Measurements from ENCODE around the gene HSD17B3. TPM values are rescaled to one million over a fixed set of nuclear protein-coding genes. Genes with fewer than 3 reads are reported as not detected.

Gene HSD17B3
- total and polyA plus RNA-seq, 10 of the 15 experiments (the other 5 are each of a cell fraction or from before 2014, with no cell fraction given), result not detected

DNA sequence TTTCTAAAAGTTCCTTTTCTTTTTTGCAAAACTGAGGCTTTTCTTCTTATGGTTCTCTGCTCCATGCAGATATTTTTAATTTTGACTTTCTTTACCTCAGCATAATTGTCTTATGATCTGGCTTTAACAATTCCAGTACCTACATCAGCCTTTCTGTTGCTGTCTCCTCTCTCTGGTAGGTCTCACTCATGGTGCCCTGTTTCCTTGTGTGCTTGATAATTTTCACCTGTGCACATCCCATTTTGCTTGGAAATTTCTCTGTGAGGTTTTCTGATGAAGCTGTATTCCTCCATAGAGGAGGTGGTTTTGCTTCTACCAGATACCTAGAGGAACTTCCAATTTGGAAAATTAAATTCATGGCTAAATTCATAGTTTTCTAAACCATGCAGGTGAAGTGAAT lies 2.3 kb upstream of the HSD17B3 start:
- ChIA-PET POLR2A (no interaction called here), RAD21 (ENCODE audit: unreplicated experiment) (no interaction called here), CTCF (no interaction called here), SMC1A (ENCODE audit: uncharacterized antibody, unreplicated experiment) (interaction anchor here (1.1 kb wide), 1 partner anchor 13 kb away, joined by 3 read pairs; no protein-coding TSS in a partner anchor)
- Histone ChIP-seq H3K9ac (ENCODE audit: control insufficient read depth, insufficient read depth, low read length) (no peak overlapping the region), H3K27ac (ENCODE audit: control insufficient read depth, insufficient read depth) (no peak overlapping the region), H3K4me1 (ENCODE audit: control insufficient read depth, insufficient read depth, low read length) (no peaks in the 10 kb centered on the region), H3K9me3 (replicated peaks; ENCODE audit: control insufficient read depth, insufficient read depth, low read length) (no peaks in the 10 kb centered on the region), H3K27me3 (replicated peaks in 1 of 2; ENCODE audit: control insufficient read depth in 2 of 2, insufficient read depth in 2 of 2, low read length in 1 of 2) (no peaks in the 10 kb centered on the region; a peak in 1 of 4 replicates), H4K20me1 (ENCODE audit: control insufficient read depth, insufficient read depth) (no peaks in the 10 kb centered on the region), H2AFZ (ENCODE audit: control insufficient read depth, low read depth, low read length) (no peak overlapping the region), H3K79me2 (ENCODE audit: control insufficient read depth, insufficient read depth, low read length) (no peaks in the 10 kb centered on the region), H3K4me2 (ENCODE audit: control insufficient read depth, insufficient read depth) (no peak overlapping the region), H3K36me3 (ENCODE audit: control insufficient read depth in 2 of 2, insufficient read depth in 2 of 2, low read length in 1 of 2) (no peaks in the 10 kb centered on the region), H3K4me3 (no peak overlapping the region)
- in situ Hi-C loops (cut with MboI), result no loop called here
- DNase-seq (ENCODE audit: low read depth, low spot score) (no peak), FAIRE-seq (no peak), ATAC-seq (no peak)
- no TSS peak for BruUV-seq (replicated peaks)
- no peak for TF ChIP-seq RBBP5 (conservative IDR thresholded peaks at IDR 0.05)
- TF ChIP-seq RCOR1 (conservative IDR thresholded peaks at IDR 0.05; ENCODE audit: low read depth, low read length), result no peak
- no peak for TF ChIP-seq TCF12 (IDR thresholded peaks at IDR 0.05; ENCODE audit: low read depth, low read length)
- TF ChIP-seq, protein P1, sequence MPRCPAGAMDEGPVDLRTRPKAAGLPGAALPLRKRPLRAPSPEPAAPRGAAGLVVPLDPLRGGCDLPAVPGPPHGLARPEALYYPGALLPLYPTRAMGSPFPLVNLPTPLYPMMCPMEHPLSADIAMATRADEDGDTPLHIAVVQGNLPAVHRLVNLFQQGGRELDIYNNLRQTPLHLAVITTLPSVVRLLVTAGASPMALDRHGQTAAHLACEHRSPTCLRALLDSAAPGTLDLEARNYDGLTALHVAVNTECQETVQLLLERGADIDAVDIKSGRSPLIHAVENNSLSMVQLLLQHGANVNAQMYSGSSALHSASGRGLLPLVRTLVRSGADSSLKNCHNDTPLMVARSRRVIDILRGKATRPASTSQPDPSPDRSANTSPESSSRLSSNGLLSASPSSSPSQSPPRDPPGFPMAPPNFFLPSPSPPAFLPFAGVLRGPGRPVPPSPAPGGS (IDR thresholded peaks at IDR 0.05; ENCODE audit: borderline replicate concordance, insufficient read depth, low read depth, low read length, poor library complexity, severe bottlenecking), result no peak
- TF ChIP-seq MYC (IDR thresholded peaks at IDR 0.05; ENCODE audit: insufficient read depth, insufficient read length, insufficient replicate concordance, low read length, severe bottlenecking), result no peak
- TF ChIP-seq BACH1 (IDR thresholded peaks at IDR 0.05; ENCODE audit: borderline replicate concordance), result no peak
- TF ChIP-seq, protein P2, sequence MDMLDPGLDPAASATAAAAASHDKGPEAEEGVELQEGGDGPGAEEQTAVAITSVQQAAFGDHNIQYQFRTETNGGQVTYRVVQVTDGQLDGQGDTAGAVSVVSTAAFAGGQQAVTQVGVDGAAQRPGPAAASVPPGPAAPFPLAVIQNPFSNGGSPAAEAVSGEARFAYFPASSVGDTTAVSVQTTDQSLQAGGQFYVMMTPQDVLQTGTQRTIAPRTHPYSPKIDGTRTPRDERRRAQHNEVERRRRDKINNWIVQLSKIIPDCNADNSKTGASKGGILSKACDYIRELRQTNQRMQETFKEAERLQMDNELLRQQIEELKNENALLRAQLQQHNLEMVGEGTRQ (IDR thresholded peaks at IDR 0.05; ENCODE audit: borderline replicate concordance, low read depth, low read length), result no peak
- no peak for TF ChIP-seq ZNF217 (IDR thresholded peaks at IDR 0.05)
- TF ChIP-seq CEBPB (IDR thresholded peaks at IDR 0.05; ENCODE audit: borderline replicate concordance in 1 of 2, low read depth in 2 of 2, low read length in 2 of 2), result no peak
- TF ChIP-seq RFX5 (IDR thresholded peaks at IDR 0.05; ENCODE audit: low read depth, low read length), result no peak
- no peak for TF ChIP-seq SIX5 (IDR thresholded peaks at IDR 0.05; ENCODE audit: low read depth, low read length, severe bottlenecking)
- TF ChIP-seq POLR2A (IDR thresholded peaks at IDR 0.05; ENCODE audit: low read depth, low read length), result no peak
- no peak for TF ChIP-seq ZSCAN29 (IDR thresholded peaks at IDR 0.05)
- intact Hi-C loops (cut with micrococcal nuclease; ENCODE audit: unreplicated experiment), result no loop called here
